Retina (tissue), 1 donor: ENCODE data around the gene RAB31.
"Not testable (repeated sequence)": the region's sequence is repeated elsewhere in the genome, so short reads cannot be mapped to it uniquely, and the experiment has no call there.

Source experiments
- DNase-seq: peaks from one replicate; pipeline ENCODE4 v3.0.0-alpha.2; 2016

The RAB31 gene

DNA sequence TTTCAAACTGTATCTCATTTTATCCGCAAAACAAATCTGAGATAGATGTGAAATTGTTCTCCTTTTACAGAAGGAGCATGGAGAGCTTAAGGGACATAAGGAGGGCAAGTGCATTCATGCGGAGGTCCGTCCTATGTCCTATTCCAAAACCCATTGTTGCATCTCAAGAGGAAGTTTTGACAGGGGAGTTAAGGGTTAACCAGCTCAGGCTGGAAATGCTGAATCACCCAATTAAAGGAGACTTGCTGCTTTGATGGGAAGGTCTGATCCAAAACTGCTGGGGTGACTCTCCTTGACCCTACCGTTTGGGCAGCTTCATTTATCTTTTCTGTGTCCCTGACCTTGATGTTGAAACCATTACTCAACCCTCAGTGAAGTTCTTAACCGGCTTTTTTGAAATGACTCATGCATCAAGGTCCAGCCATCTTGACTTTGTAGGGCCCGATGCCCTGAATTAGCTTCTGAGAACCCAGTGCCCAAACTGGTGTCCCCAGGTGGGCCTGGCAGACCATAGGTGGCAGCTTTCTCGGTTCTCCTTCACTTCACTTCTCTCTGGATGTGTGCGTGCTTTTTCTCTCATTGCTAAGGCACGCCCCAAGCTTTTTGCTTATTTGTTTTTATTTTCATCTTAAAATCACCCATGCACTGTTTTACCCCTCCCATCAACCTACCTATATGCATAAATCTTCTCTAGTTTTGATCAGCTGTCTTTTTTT, 161.8 kb downstream of the RAB31 start:
- no peak for DNase-seq

DNA sequence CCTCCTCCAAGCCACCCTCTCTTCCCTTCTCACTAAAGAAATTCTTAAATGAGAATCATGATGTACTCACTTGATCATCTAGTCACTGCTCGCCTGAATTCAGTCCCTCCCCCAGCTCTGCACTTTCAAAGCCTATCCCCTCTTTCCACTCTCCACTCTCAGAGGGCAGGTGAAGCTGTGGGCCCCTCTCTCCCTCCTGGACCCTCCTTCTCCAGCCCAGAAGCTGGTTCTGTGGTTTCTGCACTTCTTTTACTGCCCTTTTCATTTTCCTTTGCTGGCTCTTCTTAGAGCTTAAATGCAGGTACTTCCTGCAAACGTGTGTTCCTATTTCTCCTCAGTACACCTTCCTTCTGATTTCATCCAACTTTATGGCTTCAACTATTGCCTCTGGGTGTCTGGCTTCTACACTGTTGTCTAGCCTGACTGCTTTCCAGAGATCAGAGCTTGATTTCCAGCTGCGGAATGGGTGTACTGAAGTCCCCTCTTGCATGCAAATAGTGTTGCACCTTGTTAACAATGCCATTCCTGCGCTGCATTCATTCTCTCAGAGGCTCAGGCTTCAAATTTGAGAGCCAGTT, 162.4 kb downstream of the RAB31 start:
- no peak for DNase-seq

DNA sequence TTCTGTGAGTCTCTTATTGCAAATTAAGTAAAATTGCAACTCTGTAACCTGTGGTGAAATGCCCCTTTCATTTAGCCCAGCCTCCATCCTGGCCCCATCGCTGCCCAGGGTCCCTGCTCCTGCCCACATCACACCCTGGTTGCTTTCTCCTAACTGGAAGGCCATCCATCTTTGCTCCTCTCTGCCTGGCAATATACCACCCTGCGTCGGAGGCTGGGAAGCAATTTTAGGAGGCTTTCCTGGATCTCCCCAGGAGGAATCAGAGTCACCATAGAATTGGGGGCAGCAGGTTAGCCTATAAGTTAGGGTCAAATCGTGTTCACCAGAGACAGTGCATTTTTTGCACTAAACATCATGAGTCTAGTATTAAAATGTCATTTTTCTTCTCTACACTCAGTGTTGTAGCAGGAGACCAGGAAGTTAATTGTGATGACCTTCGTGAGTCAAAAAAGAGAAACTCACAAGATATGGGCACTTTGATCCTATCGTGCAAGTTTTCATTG, 163.2 kb downstream of the RAB31 start:
- DNase-seq, result no peak

DNA sequence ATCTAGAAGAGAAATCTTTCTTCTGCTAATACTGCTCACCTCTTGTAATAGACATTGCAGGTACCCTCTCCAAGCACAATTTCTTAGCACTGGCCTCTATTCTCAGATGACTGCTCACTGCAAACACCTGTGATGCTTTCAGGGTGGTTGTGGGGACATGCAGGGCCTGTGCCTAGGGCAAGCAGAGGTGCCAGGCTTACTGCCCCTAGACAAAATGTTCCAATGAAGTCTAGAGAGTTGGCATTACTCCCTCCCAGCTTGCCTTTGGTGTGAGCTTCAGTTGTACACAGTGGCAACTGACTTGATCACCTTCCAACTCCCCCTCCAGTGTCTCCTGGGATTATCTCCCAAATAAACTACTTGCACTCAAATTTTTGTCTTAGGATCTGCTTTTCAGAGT, 164.7 kb downstream of the RAB31 start:
- DNase-seq, result no peak

DNA sequence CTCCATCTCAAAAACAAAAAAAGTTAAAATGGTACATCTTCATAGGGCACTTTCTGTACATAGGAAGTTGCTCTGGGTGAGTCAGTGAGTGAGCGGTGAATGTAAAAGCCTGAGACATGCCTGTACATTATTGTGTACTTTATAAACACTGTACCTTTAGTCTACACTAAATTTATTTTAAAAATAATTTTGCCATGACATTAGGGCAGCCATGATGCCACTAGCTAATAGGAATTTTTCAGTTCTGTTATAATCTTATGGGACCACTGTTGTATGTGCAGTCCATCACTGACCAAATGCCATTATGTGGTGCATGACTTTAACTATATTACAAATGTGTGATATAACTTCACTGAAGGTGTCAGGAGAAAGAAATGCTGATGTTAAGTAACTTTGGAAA, 166.6 kb downstream of the RAB31 start:
- DNase-seq, result no peak

DNA sequence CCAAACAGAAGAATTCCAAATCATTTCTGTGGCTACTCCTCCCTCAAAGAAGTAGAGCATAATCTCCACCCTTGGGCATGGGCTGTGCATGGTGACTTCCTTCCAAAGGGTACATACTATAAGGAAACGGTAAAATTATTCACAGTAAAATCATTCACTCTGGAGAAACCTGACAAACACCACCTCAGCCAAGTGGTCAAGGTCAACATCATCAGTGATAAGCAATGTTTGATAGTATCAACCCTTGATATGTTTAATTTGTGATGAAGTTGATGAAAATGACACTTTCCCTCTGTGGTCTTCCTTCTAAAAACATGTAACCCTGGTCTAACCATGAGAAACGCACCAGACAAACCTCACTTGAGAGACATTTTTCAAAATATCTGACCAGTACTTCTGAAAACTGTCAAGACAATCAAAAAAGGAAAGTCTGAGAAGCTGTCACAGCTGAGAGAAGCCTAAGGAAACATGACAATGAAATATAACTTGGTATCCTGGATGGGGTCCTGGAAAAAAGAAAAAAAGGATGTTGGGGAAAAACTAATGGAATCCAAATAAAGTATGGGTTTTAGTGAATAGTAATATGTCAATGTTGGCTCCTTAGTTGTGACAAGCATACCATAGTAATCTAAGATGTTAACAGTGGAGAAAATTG, 168.2 kb downstream of the RAB31 start:
- DNase-seq, result no peak

DNA sequence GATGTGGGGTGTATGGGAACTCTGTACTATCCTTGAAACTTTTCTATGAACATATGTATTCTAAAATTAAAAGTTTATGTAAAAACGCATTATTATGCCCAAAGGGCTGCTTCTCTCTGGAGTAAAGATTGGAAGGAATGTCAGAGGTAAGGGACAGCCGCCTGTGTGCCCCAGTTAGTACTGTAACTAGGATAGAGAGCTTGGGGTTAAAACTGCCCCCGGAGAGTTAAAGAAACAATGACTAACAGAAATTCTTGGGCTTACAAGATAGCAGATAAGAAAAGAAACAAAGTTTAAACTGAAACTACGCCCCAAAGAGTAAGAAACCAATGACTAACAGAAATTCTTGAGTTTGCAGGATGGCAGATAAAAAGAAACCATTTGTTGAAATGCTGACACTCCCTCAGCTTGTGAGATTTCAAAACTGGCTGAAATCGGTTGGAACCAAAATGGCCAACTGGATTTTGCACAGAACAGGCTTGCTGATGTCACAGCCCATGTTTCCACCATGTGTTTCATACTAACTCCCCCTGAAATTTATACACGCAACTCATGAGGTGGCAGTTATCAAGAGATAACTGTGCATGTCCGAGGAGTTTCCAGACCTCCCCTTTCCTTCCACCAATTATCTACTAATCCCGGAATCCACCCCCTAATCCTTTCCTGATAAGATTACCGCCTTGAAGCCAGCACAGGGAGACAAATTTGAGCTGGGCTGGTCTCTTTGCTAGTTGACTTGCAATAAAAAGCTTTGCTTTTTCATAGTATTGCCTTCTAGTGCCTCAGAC, 169.0 kb downstream of the RAB31 start:
- DNase-seq, result peak; percentile 9

DNA sequence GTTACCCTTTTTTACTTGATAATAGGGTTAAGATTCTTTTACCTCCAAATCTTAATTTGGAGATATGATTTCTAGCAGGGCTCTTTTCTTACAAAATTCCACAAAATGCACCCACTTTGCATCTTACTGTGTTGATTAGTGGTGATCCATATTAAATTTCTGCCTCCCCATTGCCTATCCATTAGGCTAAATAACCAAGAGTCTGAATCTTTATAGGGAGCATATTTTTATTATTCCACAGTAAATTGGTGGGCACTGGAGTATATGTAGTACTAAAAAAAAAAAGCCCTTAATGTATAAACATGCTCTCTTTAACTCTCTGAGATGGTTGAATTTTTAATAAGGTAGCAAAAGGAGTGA, 169.5 kb downstream of the RAB31 start:
- DNase-seq, result no peak

DNA sequence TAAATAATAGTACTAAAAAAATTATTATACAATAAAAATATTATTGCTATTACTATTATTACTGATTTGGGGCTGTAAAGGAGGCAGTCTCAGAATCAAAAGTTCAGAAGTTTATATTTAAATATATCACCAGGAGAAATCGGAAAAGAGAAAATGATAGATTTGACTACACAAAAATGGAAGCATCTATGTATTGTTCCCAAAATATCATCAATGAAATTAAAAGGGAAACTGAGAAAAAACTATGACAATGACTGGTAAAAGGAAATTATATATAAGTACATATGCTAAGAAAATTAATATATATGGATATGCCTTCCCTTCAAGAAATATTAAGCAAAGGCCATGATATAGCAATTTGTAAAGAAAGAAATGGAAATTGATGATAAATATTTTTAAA, 170.0 kb downstream of the RAB31 start:
- no peak for DNase-seq

DNA sequence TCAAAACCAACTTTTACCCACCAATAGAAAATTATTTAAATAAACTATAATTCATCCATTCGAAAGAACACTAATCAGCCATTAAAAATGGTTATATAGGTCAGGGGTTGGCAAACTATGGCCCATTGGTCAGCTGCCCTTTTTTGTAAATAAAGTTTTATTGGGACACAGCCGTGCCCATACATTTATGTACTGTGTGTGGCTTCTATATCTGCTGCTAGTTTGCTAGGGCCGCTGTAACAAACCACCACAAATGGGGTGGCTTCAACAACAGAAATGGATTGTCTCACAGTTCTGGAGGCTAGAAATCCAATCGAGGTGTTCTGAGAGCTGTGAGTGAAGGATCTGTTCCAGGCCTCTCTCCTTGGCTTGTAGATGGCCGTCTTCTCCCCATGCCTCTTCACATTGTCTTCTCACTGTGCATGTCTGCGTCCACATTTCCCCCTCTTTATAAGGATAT, 170.7 kb downstream of the RAB31 start:
- no peak for DNase-seq

DNA sequence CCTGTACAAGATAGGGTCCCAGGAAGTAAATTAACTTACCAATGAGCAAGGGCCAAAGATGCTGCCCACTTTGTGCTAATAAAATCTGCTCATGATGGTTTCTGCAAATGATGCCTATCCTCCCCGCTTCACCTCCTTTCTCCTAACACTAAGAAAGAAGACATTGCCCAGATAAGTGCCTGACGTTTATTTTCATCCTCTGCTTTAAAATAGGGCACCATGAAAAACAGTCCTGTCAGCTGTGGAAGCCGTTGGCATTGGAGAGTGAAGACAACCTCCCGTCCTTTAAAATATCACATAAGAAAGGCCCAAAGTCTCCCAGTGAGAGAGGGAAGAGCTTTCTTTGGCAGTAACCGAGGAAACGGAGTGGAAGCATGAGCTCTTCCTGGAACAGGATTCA, 176.0 kb downstream of the RAB31 start:
- no peak for DNase-seq

DNA sequence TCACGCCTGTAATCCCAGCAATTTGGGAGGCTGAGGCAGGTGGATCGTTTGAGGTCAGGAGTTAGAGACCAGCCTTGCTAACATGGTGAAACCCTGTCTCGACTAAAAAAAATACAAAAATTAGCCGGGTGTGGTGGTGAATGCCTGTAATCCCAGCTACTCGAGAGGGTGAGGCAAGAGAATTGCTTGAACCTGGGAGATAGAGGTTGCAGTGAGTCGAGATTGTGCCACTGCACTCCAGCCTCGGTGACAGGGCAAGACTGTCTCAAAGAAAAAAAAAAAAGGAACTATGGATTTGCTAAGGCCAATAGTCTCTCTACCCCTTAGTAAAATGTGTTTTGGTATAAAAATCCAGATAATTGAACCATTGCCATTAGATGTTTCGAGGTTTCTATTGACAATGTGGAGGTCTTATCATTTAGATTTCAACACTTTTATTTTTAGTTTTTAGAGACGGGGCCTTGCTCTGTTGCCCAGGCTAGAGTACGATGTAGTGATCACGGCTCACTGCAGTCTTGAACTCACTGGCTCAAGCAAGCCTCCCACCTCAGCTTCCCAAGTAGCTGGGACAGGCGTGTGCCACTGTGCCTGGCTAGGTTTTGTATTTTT, 176.5 kb downstream of the RAB31 start:
- no peak for DNase-seq

DNA sequence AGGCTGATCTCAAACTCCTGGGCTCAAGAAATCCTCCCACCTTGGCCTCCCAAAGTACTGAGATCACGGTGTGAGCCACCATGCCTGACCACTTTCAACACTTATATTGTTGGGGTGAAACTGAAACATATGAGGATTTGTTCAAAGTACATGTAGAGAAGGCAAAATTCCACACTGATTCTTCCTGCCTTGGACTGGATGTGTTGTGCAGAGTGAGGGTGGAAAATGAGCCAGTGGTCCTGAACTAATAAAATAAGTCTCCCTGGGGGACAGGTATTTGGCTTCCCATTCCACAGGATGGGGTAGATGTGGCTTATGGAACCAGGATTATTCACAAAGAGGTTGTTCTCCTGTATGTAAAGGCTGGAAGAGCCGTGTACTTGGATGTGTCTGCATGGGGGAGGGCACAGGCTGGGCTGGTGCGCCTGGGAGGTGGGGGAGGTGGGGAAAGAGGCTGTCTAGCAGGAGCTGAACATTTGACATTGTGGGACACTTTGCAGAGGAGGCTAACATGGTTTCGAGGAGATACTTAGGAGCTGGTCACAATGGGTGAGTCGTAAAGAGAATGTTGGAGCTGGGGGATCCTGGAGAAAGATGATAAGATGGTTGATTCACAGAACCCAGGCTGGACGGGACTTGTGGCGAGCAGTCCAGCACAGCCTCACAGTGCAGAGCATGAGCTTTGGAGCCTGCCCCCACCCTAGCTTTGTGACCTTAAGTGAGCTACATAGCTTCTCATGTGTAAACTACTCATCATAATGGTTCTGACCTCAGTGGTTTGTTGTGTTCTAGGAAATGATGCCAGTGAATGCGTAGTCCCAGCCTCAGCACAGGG, 177.3 kb downstream of the RAB31 start, which contains the start of gene TXNDC2:
TSS of gene TXNDC2 (plus strand) at position 804 of the 835 bp plus-strand sequence. CDS start 708 bp downstream, outside the sequence.
- no peak for DNase-seq

DNA sequence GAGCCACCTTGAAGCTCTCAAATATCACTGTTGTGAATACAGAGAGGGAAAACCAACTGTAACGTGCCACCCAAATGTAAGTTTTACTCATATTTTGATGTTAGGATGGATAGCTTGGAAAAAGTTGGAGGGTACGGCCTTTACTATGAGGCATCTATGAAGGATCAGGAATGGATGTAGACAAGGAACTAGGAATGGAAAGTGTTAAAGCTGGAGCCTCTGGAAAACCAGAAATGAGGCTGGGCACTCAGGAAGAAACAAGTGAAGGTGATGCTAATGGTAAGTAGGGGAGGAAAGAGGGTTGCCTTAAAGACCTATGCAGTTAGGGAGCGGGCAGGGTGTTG, 177.9 kb downstream of the RAB31 start:
- no peak for DNase-seq

DNA sequence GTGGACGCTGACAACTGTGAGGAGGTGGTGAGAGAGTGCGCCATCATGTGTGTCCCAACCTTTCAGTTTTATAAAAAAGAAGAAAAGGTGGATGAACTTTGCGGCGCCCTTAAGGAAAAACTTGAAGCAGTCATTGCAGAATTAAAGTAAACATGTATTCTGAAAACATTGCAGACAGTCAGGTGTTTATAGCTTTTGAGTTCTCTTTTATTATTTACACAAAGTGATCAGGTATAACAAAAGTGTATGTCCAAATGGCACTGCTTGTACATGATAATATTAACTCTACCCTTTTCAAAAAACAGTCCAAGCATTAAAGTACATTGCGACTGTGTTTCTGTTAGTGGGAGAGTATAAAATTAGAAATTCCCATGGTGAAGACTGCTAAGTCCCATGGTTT, 179.9 kb downstream of the RAB31 start:
- DNase-seq, result no peak

DNA sequence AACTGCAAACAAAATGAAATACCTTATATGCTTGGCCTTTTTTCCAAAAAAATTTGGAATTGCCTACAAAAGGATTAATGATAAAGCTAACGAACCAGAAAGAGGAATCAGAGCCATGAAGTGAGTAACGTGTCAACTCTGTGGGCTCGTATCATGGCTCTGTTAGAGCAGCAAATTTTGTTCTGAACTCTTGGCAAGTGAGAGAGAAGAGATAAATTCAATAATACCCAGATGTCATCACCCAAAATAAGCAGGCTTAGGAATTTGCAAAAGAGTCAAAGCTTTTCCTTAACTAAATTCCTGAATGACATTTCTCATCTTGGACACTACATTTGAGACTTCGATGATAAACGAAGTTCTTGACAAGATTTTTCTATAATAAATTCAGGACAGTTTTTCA, 182.1 kb downstream of the RAB31 start:
- no peak for DNase-seq

DNA sequence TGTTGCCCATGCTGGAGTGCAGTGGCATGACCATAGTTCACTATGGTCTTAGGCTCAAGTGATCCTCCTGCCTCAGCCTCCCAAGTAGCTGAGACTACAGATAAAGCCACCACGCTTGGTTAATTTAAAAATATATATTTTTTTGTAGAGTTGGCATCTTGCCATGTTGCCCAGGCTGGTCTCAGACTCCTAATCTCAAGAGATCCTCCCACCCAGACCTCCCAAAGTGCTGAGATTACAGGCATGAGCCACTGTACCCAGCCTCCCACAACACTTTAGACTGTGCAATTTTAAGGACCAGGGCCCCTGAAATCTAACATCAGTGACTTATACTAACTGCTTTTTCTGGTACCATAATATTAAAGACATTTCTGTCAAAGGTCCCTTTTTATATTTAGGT, 182.9 kb downstream of the RAB31 start:
- no peak for DNase-seq

DNA sequence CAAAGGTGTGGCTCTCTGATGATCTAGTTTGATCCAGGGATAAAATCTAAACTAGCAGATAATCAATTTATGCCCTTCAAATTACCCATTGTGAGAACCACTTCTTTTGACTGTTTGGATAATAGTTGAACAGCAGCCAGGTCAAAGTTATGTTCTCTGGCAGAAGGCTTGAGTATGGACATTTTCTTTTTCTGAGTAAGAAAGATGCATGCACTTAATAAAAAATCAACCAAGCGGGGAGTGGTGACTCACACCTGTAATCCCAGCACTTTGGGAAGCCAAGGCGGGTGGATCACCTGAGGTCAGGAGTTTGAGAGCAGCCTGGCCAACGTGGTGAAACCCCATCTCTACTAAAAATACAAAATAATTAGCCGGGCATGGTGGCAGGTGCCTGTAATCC, 183.4 kb downstream of the RAB31 start:
- DNase-seq, result not testable (repeated sequence)

DNA sequence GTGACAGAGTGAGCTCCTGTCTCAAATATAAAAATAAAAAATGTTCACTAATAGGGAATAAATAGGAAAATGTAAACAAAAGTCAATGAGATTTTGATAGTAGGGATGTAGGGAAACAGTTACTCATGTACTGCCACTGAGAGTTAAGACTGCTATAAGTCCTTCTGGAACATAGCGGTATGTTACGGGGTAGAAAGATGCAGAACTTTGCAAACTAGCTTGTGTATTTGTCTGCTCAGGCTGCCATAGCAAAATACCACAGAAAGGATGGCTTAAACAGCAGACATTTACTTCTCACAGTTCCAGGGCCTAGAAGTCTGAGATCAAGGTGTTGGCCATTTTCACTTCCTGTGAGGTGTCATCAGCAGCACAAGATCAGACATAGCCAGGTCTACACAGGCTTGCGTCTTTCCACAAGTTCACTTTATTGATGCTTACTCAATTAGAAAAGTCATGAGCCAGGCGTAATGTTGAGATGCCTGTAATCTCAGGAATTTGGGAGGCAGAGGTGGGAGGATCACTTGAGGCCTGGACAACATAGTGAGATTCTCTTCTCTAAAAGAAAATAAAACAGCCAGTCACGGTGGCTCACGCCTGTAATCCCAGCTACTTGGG, 186.5 kb downstream of the RAB31 start:
- DNase-seq, result no peak

DNA sequence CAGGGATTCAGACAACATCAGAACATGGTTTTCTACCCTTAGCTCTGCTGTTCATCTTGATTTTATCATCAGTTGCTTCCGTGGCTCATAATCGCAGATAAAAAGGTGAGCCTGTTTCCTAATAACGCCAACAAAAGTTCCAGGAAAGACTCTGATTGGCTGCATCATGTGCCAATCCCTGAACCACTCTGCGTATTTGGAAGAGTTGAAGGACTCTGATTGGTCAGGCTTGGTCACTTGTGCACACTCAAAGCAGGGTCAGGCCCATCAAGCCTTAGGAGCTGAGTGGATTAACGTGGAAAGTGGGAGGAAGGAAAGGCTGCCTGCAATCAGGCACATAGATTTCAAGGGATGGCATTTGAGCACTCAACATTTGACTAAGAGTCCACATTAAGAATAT, 189.0 kb downstream of the RAB31 start:
- DNase-seq, result no peak

DNA sequence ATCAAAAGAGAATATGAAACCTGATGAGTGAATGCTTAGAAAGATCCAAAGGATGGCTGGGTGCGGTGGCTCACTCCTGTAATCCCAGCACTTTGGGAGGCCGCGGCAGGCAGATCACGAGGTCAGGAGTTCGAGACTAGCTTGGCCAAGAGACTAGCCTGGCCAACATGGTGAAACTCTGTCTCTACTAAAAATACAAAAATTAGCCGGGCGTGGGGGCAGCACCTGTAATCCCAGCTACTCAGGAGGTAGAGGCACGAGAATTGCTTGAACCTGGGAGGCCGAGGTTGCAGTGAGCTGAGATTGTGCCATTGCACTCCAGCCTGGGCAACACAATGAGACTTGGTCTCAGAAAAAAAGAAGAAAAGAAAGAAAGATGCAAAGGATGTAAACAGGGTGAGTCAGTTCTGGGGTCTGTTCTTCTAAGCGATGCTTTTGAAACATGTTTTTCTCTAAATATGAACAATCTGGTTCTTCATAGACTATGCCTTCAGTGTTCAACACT, 189.7 kb downstream of the RAB31 start:
- DNase-seq, result not testable (repeated sequence)
